Midbrain (tissue), 1 donor: ENCODE data around the gene CCDC85B.
A peak's percentile ranks its signal among the peaks of the same experiment; 100 is the strongest.
"Not testable (repeated sequence)": the region's sequence is repeated elsewhere in the genome, so short reads cannot be mapped to it uniquely, and the experiment has no call there.

Source experiments
- DNase-seq: peaks from one replicate; lab custom pipeline; 2025; lab: John Stamatoyannopoulos, UW

Gene CCDC85B

GRCh38 chr11:65887723-65888162, 2.7 kb upstream of the CCDC85B start:
- no peak for DNase-seq

GRCh38 chr11:65888163-65888814, 2.2 kb upstream of the CCDC85B start, which contains the start of gene FIBP:
FIBP (minus strand) TSS chr11:65888471; CDS start chr11:65888418, 53 bp downstream.
- peak; percentile 98 for DNase-seq

GRCh38 chr11:65891219-65892136, 1.0 kb downstream of the CCDC85B start:
- no peak for DNase-seq

GRCh38 chr11:65892137-65892540, 1.7 kb downstream of the CCDC85B start:
- DNase-seq: not testable (repeated sequence)

- DNase-seq: no peak
These were observed 2.3 kb downstream of the CCDC85B start for GRCh38 chr11:65892661-65893317.

GRCh38 chr11:65894034-65894591, 3.6 kb downstream of the CCDC85B start:
- no peak for DNase-seq

- no peak for DNase-seq
These were observed 5.1 kb downstream of the CCDC85B start for GRCh38 chr11:65895482-65895981.

- no peak for DNase-seq
These were observed 5.8 kb downstream of the CCDC85B start for GRCh38 chr11:65896034-65896999.

- no peak for DNase-seq
These were observed 6.6 kb downstream of the CCDC85B start for GRCh38 chr11:65897020-65897471.

- no peak for DNase-seq
These were observed 8.3 kb downstream of the CCDC85B start for GRCh38 chr11:65898656-65899355.

GRCh38 chr11:65899356-65900124, 9.1 kb downstream of the CCDC85B start:
- DNase-seq: no peak

- DNase-seq: peak; percentile 23
These were observed 9.8 kb downstream of the CCDC85B start, which contains the start of gene FOSL1 for GRCh38 chr11:65900125-65900898. FOSL1 (minus strand) TSS chr11:65900388; CDS start chr11:65900339, 49 bp downstream.

GRCh38 chr11:65900899-65901180, 10.4 kb downstream of the CCDC85B start:
- no peak for DNase-seq

GRCh38 chr11:65903068-65903481, 12.6 kb downstream of the CCDC85B start:
- DNase-seq: no peak

- DNase-seq: no peak
These were observed 13.2 kb downstream of the CCDC85B start for GRCh38 chr11:65903715-65904114.

GRCh38 chr11:65906602-65907001, 16.1 kb downstream of the CCDC85B start:
- DNase-seq: no peak

GRCh38 chr11:65907878-65908277, 17.4 kb downstream of the CCDC85B start:
- no peak for DNase-seq
